ENCODE results near the gene ELAVL2. TPM values are rescaled to one million over a fixed set of nuclear protein-coding genes. Genes with fewer than 3 reads are reported as not detected.

The ELAVL2 gene
- total RNA-seq, 1 experiment from 2014 or later: 35.9 TPM

- TF ChIP-seq E2F5 (CRISPR knock-in tag; IDR thresholded peaks at IDR 0.05) (no peak), ZNF425 (CRISPR knock-in tag; conservative IDR thresholded peaks at IDR 0.05) (no peak), CBFB (CRISPR knock-in tag; IDR thresholded peaks at IDR 0.05; ENCODE audit: low read depth) (no peak), FOXP4 (CRISPR knock-in tag; IDR thresholded peaks at IDR 0.05) (no peak), CREM (CRISPR knock-in tag; IDR thresholded peaks at IDR 0.05) (no peak), PRDM15 (CRISPR knock-in tag; IDR thresholded peaks at IDR 0.05) (no peak), IRF1 (CRISPR knock-in tag; IDR thresholded peaks at IDR 0.05) (no peak), ZNF232 (CRISPR knock-in tag; IDR thresholded peaks at IDR 0.05) (no peak), GRHL2 (CRISPR knock-in tag; IDR thresholded peaks at IDR 0.05; ENCODE audit: insufficient replicate concordance, severe bottlenecking) (no peak)
Measured at GRCh38 chr9:23765561-23765960, 60.5 kb downstream of the ELAVL2 start (continued).

- Mint-ChIP-seq H3K27me3 (ENCODE audit: low read depth) (no peaks in the 10 kb centered on the region), H3K4me3 (no peak overlapping the region), H3K4me1 (peaks cover 51% of the 10 kb centered on the region), H3K9me3 (no peaks in the 10 kb centered on the region), H3K36me3 (peaks cover 22% of the 10 kb centered on the region), H3K27ac (no peak overlapping the region)
- DNase-seq (ENCODE audit: low spot score): no peak
- no peak for ATAC-seq
- TF ChIP-seq GRHL2 (CRISPR knock-in tag; IDR thresholded peaks at IDR 0.05; ENCODE audit: insufficient replicate concordance, severe bottlenecking): no peak
- CTCF ChIA-PET: interaction anchor here (1.1 kb wide), 1 partner anchor 21 kb away, joined by 3 read pairs; no protein-coding TSS in a partner anchor
- POLR2A ChIA-PET: no interaction called here
Measured at GRCh38 chr9:23764219-23764618, 61.8 kb downstream of the ELAVL2 start.

GRCh38 chr9:23754551-23754950 lies 71.5 kb downstream of the ELAVL2 start:
- no peak for DNase-seq (ENCODE audit: low spot score)
- Mint-ChIP-seq H3K27ac (peak overlapping the region; percentile 38; the same call in 1 of the 2 replicates), H3K27me3 (ENCODE audit: low read depth) (no peaks in the 10 kb centered on the region), H3K4me3 (no peak overlapping the region), H3K36me3 (no peaks in the 10 kb centered on the region), H3K9me3 (no peaks in the 10 kb centered on the region), H3K4me1 (peaks cover 86% of the 10 kb centered on the region)
- ChIA-PET CTCF (no interaction called here), POLR2A (no interaction called here)
- no peak for ATAC-seq
- TF ChIP-seq HMGA2 (CRISPR knock-in tag; IDR thresholded peaks at IDR 0.05) (no peak), TEAD1 (CRISPR knock-in tag; IDR thresholded peaks at IDR 0.05) (no peak), E2F1 (CRISPR knock-in tag; IDR thresholded peaks at IDR 0.05) (no peak), PRDM15 (CRISPR knock-in tag; IDR thresholded peaks at IDR 0.05) (no peak), OVOL2 (CRISPR knock-in tag; IDR thresholded peaks at IDR 0.05; ENCODE audit: borderline replicate concordance) (no peak), TEAD4 (CRISPR knock-in tag; IDR thresholded peaks at IDR 0.05) (no peak), NFE2L1 (CRISPR knock-in tag; IDR thresholded peaks at IDR 0.05) (no peak)
